SU-DHL-6 (cell line): Measurements from ENCODE around the gene NHP2.

Source experiments
- CTCF ChIP-seq: fragments of 200-600 bp; sonication (generic); IDR thresholded peaks from one replicate; pipeline ENCODE4 v1.5.1; 2017; ENCODE audit warnings: antibody characterized with exemption, mild to moderate bottlenecking, low read length, moderate library complexity; ENCODE audit not compliant: insufficient read depth, poor library complexity, severe bottlenecking
- EZH2phosphoT487 ChIP-seq: fragments of 200-600 bp; sonication (generic), shearing (Covaris generic); conservative IDR thresholded peaks from 2 replicates; pipeline ENCODE4 v1.6.1; 2018; ENCODE audit warnings: mild to moderate bottlenecking, antibody characterized with exemption, low read length, moderate library complexity, mixed read lengths

GRCh38 chr5:178155065-178155464 lies 1.4 kb upstream of the NHP2 start:
- TF ChIP-seq CTCF (no peak), EZH2phosphoT487 (no peak)
